MM.1S (cell line): ENCODE measurements around the gene CEP250.

Experiments used
- DNase-seq: peaks from one replicate; pipeline ENCODE4 v3.0.0-alpha.2; 2015
- H2AFZ ChIP-seq: fragments of 300-600 bp; sonication (generic); 2 replicates; pipeline ENCODE4 v1.6.0; 2016; ENCODE audit warnings: antibody characterized with exemption, low read length
- H3F3A ChIP-seq: fragments of 300-600 bp; sonication (generic); 2 replicates; pipeline ENCODE4 v1.6.1; 2016; ENCODE audit warnings: mild to moderate bottlenecking, antibody characterized with exemption, low read length, moderate library complexity, mixed read lengths; ENCODE audit not compliant: insufficient read depth
- H3K27ac ChIP-seq: fragments of 300-600 bp; sonication (generic); 2 replicates; pipeline ENCODE4 v1.5.1; 2016; ENCODE audit warnings: mild to moderate bottlenecking, low read length
- H3K27me3 ChIP-seq: fragments of 300-600 bp; sonication (generic); replicated peaks from 2 replicates; pipeline ENCODE4 v1.6.0; 2016; ENCODE audit warnings: low read length; ENCODE audit not compliant: insufficient read depth
- H3K36me3 ChIP-seq: fragments of 300-600 bp; sonication (generic); replicated peaks from 2 replicates; pipeline ENCODE4 v1.6.1; 2016; ENCODE audit warnings: mild to moderate bottlenecking, low read length, mixed read lengths; ENCODE audit not compliant: insufficient read depth
- H3K4me1 ChIP-seq: fragments of 300-600 bp; sonication (generic); 2 replicates; pipeline ENCODE4 v1.6.1; 2016; ENCODE audit warnings: low read length, mixed read lengths
- H3K4me2 ChIP-seq: fragments of 300-600 bp; sonication (generic); 2 replicates; pipeline ENCODE4 v1.6.0; 2016; ENCODE audit warnings: low read depth, low read length
- H3K4me3 ChIP-seq: fragments of 300-600 bp; sonication (generic); 2 replicates; pipeline ENCODE4 v1.5.1; 2016; ENCODE audit warnings: low read length, mixed read lengths
- H3K79me2 ChIP-seq: fragments of 300-600 bp; sonication (generic); 2 replicates; pipeline ENCODE4 v1.6.1; 2016; ENCODE audit warnings: mixed run types, low read length, mixed read lengths
- H3K9ac ChIP-seq: fragments of 300-600 bp; sonication (generic); 2 replicates; pipeline ENCODE4 v1.6.1; 2016; ENCODE audit warnings: low read length, mixed read lengths
- H3K9me2 ChIP-seq: fragments of 300-600 bp; sonication (generic); replicated peaks from 2 replicates; pipeline ENCODE4 v1.6.1; 2016; ENCODE audit warnings: mild to moderate bottlenecking, low read length, mixed read lengths; ENCODE audit not compliant: insufficient read depth
- H3K9me3 ChIP-seq: fragments of 300-600 bp; sonication (generic); replicated peaks from 2 replicates; pipeline ENCODE4 v1.6.1; 2016; ENCODE audit warnings: mild to moderate bottlenecking, low read length, mixed read lengths; ENCODE audit not compliant: insufficient read depth
- H4K20me1 ChIP-seq: fragments of 300-600 bp; sonication (generic); 2 replicates; pipeline ENCODE4 v1.6.1; 2016; ENCODE audit warnings: mild to moderate bottlenecking, low read length, moderate library complexity, mixed read lengths; ENCODE audit not compliant: insufficient read depth
- EZH2 ChIP-seq: fragments of 300-600 bp; sonication (generic); optimal IDR thresholded peaks from 2 replicates; pipeline ENCODE3; 2017; ENCODE audit warnings: low read depth, mild to moderate bottlenecking, antibody characterized with exemption, low read length, mixed read lengths
- EZH2phosphoT487 ChIP-seq: fragments of 300-600 bp; sonication (generic); IDR thresholded peaks from 2 replicates; pipeline ENCODE4 v1.6.1; 2018; ENCODE audit warnings: antibody characterized with exemption, low read length
- TF ChIP-seq, protein P1 (sequence below): fragments of 300-600 bp; sonication (generic); IDR thresholded peaks from 2 replicates; pipeline ENCODE4 v1.5.1; 2016; ENCODE audit warnings: antibody characterized with exemption, low read length, mixed read lengths

The CEP250 gene

GRCh38 chr20:35465976-35466375 is 10.6 kb downstream of the CEP250 start:
- H3K4me2 ChIP-seq, result no peak overlapping the region
- TF ChIP-seq EZH2 (no peak), EZH2phosphoT487 (no peak)
- TF ChIP-seq, protein P1, sequence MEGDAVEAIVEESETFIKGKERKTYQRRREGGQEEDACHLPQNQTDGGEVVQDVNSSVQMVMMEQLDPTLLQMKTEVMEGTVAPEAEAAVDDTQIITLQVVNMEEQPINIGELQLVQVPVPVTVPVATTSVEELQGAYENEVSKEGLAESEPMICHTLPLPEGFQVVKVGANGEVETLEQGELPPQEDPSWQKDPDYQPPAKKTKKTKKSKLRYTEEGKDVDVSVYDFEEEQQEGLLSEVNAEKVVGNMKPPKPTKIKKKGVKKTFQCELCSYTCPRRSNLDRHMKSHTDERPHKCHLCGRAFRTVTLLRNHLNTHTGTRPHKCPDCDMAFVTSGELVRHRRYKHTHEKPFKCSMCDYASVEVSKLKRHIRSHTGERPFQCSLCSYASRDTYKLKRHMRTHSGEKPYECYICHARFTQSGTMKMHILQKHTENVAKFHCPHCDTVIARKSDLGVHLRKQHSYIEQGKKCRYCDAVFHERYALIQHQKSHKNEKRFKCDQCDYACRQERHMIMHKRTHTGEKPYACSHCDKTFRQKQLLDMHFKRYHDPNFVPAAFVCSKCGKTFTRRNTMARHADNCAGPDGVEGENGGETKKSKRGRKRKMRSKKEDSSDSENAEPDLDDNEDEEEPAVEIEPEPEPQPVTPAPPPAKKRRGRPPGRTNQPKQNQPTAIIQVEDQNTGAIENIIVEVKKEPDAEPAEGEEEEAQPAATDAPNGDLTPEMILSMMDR, result no peak
- no peak for DNase-seq
- no peak overlapping the region for H3K9ac ChIP-seq
- no peaks in the 10 kb centered on the region for H3K27me3 ChIP-seq
- no peaks in the 10 kb centered on the region for H3K9me3 ChIP-seq
- no peaks in the 10 kb centered on the region for H3K4me1 ChIP-seq
- H3K36me3 ChIP-seq, result no peaks in the 10 kb centered on the region
- H3K79me2 ChIP-seq, result no peaks in the 10 kb centered on the region
- H3F3A ChIP-seq, result no peaks in the 10 kb centered on the region
- H4K20me1 ChIP-seq, result no peaks in the 10 kb centered on the region
- H3K9me2 ChIP-seq, result no peaks in the 10 kb centered on the region
- no peak overlapping the region for H3K27ac ChIP-seq
- no peak overlapping the region for H2AFZ ChIP-seq
- no peak overlapping the region for H3K4me3 ChIP-seq

- no peak for DNase-seq
- Histone ChIP-seq H3F3A (no peaks in the 10 kb centered on the region), H3K79me2 (no peaks in the 10 kb centered on the region), H3K9ac (no peak overlapping the region), H3K36me3 (no peaks in the 10 kb centered on the region), H3K27me3 (no peaks in the 10 kb centered on the region), H3K4me2 (no peak overlapping the region), H3K4me1 (no peaks in the 10 kb centered on the region), H3K27ac (no peak overlapping the region), H3K9me3 (no peaks in the 10 kb centered on the region), H3K9me2 (no peaks in the 10 kb centered on the region), H2AFZ (no peak overlapping the region), H4K20me1 (no peaks in the 10 kb centered on the region), H3K4me3 (no peak overlapping the region)
- TF ChIP-seq EZH2 (no peak), EZH2phosphoT487 (no peak)
- TF ChIP-seq, protein P1, result no peak
These were observed 11.5 kb downstream of the CEP250 start for GRCh38 chr20:35466856-35467255.

DNA sequence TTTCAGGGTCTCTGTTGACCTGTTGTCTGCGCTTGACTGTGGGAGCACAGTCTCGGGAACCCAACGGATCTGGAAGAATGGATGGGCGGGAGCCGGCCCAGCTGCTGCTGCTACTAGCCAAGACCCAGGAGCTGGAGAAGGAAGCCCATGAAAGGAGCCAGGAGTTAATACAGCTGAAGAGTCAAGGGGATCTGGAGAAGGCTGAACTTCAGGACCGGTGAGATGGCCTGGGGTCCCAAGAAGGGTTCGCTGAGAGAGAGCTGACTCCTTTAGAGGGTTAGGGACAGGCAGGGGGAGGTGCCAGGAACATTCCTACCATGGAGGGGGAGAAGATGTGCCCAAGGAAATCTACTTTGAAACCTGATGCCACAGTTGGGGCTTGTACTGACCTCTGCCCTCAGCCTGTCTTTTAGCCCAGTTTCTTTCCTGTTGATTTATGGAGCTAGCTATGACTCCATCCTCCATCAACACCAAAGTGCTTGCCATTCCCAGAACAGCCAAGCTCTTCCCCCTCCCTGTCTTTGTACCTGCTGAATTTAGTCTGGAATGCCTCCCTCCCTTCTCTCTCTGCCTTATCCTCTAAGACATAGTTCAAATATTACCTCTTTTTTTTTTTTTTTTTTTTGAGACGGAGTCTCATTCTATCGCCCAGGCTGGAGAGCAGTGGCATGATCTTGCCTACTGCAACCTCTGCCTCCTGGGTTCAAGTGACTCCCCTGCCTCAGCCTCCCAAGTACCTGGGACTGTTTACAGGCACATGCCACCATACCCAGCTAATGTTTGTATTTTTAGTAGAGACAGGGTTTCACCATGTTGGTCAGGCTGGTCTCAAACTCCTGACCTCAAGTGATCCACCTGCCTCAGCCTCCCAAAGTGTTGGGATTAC is 12.2 kb downstream of the CEP250 start:
- DNase-seq, result no peak
- no peak overlapping the region for H3K27ac ChIP-seq
- no peaks in the 10 kb centered on the region for H3K27me3 ChIP-seq
- no peak overlapping the region for H2AFZ ChIP-seq
- H3K4me3 ChIP-seq, result no peak overlapping the region
- no peaks in the 10 kb centered on the region for H3K9me2 ChIP-seq
- H3K9ac ChIP-seq, result no peak overlapping the region
- no peaks in the 10 kb centered on the region for H3F3A ChIP-seq
- TF ChIP-seq EZH2phosphoT487 (no peak), EZH2 (no peak)
- TF ChIP-seq, protein P1, result no peak
- H3K4me1 ChIP-seq, result no peaks in the 10 kb centered on the region
- no peaks in the 10 kb centered on the region for H3K79me2 ChIP-seq
- no peaks in the 10 kb centered on the region for H3K9me3 ChIP-seq
- no peaks in the 10 kb centered on the region for H4K20me1 ChIP-seq
- H3K4me2 ChIP-seq, result no peak overlapping the region
- H3K36me3 ChIP-seq, result no peaks in the 10 kb centered on the region
